ENCODE data around the gene PPP2R2C.

DNA sequence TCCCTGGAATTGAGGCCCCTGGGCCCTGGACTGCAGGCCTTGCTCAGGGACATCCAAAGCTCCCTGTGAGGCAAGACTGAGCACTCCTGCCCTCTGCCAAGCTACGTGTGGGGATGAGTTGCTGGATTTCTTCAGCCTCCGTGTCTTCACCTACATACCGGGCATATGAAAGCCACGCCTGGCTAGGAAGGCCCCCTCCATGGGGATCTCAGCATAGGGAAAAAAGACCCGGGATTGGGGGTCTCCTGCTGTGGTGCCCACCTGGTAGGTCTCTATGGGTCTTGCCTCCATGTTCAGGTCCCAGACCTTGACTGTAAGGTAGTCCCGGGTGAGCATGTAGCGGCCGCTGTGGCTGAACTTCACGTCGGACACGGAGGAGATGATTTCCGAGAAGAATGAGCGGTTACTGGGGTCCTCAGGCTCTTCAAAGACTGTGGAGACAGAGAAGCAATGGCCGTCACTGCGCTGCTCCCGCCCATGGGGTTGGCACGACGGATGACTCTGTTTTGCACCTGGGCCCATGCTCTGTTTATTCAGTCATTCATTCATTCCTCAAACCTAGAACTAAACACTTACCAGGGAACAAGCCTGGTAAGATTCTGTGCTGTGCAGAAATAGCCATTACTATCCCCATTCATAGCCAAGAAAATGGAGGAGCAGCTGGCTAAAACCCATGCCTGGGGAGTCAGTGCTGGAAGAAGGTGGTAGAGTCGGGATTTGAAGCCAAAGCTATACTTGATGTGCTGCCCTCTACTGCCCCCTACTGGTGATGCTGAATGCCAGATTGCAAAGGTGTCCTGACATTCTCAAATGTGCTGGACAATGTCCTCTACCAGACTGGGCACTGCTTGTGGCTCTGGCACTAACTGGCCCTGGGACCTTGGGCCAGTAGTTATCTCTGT, 138.9 kb downstream of the PPP2R2C start:
- TF ChIP-seq RXRA (IDR thresholded peaks at IDR 0.05; ENCODE audit: borderline replicate concordance, low read depth), result no peak
- no peak for TF ChIP-seq POLR2AphosphoS5 (IDR thresholded peaks at IDR 0.05; ENCODE audit: low read depth, low read length)
- TF ChIP-seq REST (IDR thresholded peaks at IDR 0.05; ENCODE audit: low read depth, low read length), result no peak
- TF ChIP-seq, protein P1, sequence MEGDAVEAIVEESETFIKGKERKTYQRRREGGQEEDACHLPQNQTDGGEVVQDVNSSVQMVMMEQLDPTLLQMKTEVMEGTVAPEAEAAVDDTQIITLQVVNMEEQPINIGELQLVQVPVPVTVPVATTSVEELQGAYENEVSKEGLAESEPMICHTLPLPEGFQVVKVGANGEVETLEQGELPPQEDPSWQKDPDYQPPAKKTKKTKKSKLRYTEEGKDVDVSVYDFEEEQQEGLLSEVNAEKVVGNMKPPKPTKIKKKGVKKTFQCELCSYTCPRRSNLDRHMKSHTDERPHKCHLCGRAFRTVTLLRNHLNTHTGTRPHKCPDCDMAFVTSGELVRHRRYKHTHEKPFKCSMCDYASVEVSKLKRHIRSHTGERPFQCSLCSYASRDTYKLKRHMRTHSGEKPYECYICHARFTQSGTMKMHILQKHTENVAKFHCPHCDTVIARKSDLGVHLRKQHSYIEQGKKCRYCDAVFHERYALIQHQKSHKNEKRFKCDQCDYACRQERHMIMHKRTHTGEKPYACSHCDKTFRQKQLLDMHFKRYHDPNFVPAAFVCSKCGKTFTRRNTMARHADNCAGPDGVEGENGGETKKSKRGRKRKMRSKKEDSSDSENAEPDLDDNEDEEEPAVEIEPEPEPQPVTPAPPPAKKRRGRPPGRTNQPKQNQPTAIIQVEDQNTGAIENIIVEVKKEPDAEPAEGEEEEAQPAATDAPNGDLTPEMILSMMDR (IDR thresholded peaks at IDR 0.05), result peak; percentile 44
- TF ChIP-seq ELF1 (IDR thresholded peaks at IDR 0.05), result no peak
- no peak for TF ChIP-seq PBX3 (IDR thresholded peaks at IDR 0.05)
- TF ChIP-seq JUND (IDR thresholded peaks at IDR 0.05), result no peak
- no peak for TF ChIP-seq ZBTB33 (IDR thresholded peaks at IDR 0.05; ENCODE audit: borderline replicate concordance, low read depth)
- TF ChIP-seq SMC3 (IDR thresholded peaks at IDR 0.05; ENCODE audit: low read depth, low read length), result no peak
- TF ChIP-seq GABPA (IDR thresholded peaks at IDR 0.05; ENCODE audit: low read depth), result no peak
- no peak for TF ChIP-seq MAX (IDR thresholded peaks at IDR 0.05; ENCODE audit: low read depth)
- TF ChIP-seq FOXM1 (IDR thresholded peaks at IDR 0.05; ENCODE audit: low read depth), result no peak

Measured in SK-N-SH (cell line).